HG03457 (cell line): ENCODE data around the gene HOGA1.

ENCODE experiments used
- ATAC-seq: cut with Tn5 transposase; IDR thresholded peaks from one replicate; pipeline ENCODE4 v1.9.1; 2021; ENCODE audit warnings: moderate number of reproducible peaks; ENCODE audit not compliant: unreplicated experiment

The HOGA1 gene

GRCh38 chr10:97584060-97584797 is at the start of gene HOGA1:
Gene HOGA1 (plus strand): TSS chr10:97584389. CDS start chr10:97584704, 315 bp downstream.
- no peak for ATAC-seq

- no peak for ATAC-seq
Observed at GRCh38 chr10:97534746-97535367, 49.3 kb upstream of the HOGA1 start.

- no peak for ATAC-seq
Observed at GRCh38 chr10:97537186-97537869, 46.9 kb upstream of the HOGA1 start.

- ATAC-seq = no peak
Observed at GRCh38 chr10:97538411-97538810, 45.8 kb upstream of the HOGA1 start.

- ATAC-seq = no peak
Observed at GRCh38 chr10:97538839-97539238, 45.4 kb upstream of the HOGA1 start.

GRCh38 chr10:97539523-97540200 is 44.5 kb upstream of the HOGA1 start:
- ATAC-seq = no peak

GRCh38 chr10:97540669-97541500 is 43.3 kb upstream of the HOGA1 start:
- no peak for ATAC-seq

GRCh38 chr10:97542169-97543024 is 41.8 kb upstream of the HOGA1 start:
- ATAC-seq = no peak

- no peak for ATAC-seq
Observed at GRCh38 chr10:97543025-97543546, 41.1 kb upstream of the HOGA1 start.

GRCh38 chr10:97546456-97547270 is 37.5 kb upstream of the HOGA1 start:
- ATAC-seq = no peak

GRCh38 chr10:97547271-97547600 is 37.0 kb upstream of the HOGA1 start:
- ATAC-seq = no peak

GRCh38 chr10:97547962-97548361 is 36.2 kb upstream of the HOGA1 start:
- ATAC-seq = no peak

- ATAC-seq = no peak
Observed at GRCh38 chr10:97548828-97549455, 35.2 kb upstream of the HOGA1 start.

GRCh38 chr10:97549587-97550322 is 34.4 kb upstream of the HOGA1 start:
- no peak for ATAC-seq

- ATAC-seq = no peak
Observed at GRCh38 chr10:97550336-97551149, 33.6 kb upstream of the HOGA1 start.

- ATAC-seq = no peak
Observed at GRCh38 chr10:97551271-97551670, 32.9 kb upstream of the HOGA1 start.

- ATAC-seq = no peak
Observed at GRCh38 chr10:97553575-97554031, 30.6 kb upstream of the HOGA1 start.
